ENCODE data around the gene SMPD4.
"Not testable (repeated sequence)": the region's sequence is repeated elsewhere in the genome, so short reads cannot be mapped to it uniquely, and the experiment has no call there.

The SMPD4 gene

GRCh38 chr2:130155956-130156623, 25.3 kb downstream of the SMPD4 start:
- peak; percentile 17 for DNase-seq

DNA sequence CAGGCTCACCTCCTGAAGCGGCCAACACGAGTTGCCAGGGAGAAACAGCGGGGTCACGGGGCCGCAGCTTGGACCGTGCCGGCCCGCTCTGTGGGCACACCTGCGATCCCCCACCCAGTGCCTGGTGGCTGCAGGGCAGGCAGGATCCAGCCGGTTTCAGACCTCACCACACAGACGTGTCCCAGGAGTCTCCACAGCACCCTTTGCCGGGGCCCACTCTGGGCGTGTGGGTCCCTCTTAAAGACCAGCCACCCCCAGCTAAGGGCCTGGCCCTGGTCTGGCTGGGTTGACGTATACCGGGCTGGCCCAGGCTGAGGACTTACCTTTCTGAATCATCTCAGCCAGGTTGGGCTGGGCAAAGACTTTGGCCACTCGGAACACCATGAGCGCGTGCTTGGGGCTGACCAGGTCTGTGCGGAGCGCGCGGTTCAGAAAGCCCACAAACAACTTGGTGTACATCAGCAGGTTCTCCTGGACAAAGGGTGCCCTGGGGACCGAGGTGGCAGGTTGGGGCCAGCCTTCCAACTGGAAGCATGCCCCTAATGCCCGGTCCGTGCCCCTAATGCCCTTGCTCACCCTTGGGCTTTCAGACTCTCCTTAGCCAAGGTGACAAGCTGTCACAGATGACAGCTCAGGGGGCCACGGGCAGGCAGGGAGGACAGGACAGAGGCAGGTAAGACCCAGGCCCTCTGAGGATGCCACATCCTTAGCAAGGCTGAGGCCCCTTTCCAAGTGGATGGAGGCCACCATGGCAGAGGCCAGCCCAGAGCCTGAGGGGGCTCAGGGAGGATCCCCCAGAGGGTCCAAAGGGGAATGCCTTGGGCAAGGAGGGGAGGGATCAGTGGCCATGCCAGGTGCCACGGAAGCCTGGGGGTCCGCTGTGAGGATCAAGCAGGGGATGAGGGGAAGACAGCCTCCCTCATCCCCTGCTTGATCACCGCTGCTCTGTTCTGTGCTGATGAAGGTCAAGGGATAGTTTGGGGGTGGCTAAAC, 26.3 kb downstream of the SMPD4 start:
- DNase-seq: no peak

- DNase-seq: not testable (repeated sequence)
Measured at GRCh38 chr2:130154423-130154770, 27.0 kb downstream of the SMPD4 start.

GRCh38 chr2:130153721-130154422, 27.5 kb downstream of the SMPD4 start:
- DNase-seq: not testable (repeated sequence)

DNA sequence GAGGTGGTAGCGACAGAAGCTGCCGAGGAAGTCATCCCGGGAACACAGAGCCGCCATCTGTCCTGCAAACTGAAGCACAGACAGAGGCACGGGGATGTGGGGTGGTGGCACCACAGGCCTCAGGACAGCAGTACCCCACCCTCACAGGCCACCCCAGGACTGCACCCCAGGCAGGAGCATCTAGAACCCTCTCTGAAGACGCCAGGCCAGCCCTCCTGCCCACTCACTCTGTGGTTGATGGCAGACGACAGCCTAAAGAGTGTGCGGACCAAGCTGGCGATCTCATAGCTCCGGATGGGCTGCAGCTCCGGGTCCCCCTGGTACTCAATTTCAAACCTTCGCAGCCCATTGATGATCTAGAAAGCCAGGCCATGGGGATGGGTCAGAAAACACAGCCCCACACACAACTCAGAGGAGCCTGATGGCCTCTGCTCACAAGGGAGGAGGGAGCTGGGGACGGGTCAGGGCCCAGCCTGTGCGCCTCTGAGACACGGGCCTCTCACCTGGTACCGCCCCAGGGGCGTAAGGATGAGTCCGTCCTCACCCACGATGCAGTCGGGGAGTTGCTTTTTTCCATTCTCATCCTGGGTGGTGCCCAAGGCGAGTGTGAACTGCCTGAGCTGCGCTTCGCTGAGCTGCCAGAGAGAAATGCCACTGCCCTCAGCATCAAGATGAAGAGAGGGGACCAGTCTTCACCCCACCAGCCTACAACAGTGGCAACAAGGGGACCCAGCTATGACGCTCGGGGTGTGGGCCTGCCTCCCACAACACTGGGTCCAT, 28.4 kb downstream of the SMPD4 start:
- no peak for DNase-seq

- DNase-seq: not testable (repeated sequence)
Measured at GRCh38 chr2:130152136-130152815, 29.1 kb downstream of the SMPD4 start.

- DNase-seq: not testable (repeated sequence)
Measured at GRCh38 chr2:130151145-130151512, 30.3 kb downstream of the SMPD4 start.

- DNase-seq: no peak
Measured at GRCh38 chr2:130150181-130151144, 30.9 kb downstream of the SMPD4 start.

- not testable (repeated sequence) for DNase-seq
Measured at GRCh38 chr2:130148515-130148914, 32.9 kb downstream of the SMPD4 start.

DNA sequence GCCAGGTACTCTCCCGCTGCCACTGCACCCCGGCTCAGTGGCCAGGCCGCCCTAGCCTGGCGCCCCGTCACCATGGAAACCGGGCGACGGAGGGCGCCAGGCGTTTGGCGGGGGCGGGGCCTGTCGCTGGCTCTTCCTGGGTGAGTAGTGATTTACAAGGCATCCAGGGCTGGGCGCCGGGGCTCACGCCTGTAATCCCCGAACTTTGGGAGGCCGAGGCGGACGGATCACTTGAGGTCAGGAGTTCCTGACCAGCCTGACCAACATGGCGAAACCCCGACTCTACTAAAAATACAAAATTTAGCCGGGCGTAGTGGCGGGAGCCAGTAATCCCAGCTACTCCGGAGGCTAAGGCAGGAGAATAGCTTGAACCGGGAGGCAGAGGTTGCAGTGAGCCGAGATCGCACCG, 36.4 kb downstream of the SMPD4 start, which contains the start of gene CCDC74B:
Gene CCDC74B, minus strand, starts transcription at position 107 of the 409 bp plus-strand sequence. CDS start 116 bp downstream, outside the sequence.
- peak; percentile 68 for DNase-seq

GRCh38 chr2:130143266-130144039, 37.9 kb downstream of the SMPD4 start:
- not testable (repeated sequence) for DNase-seq

GRCh38 chr2:130142396-130143265, 38.8 kb downstream of the SMPD4 start:
- DNase-seq: not testable (repeated sequence)

- DNase-seq: not testable (repeated sequence)
Measured at GRCh38 chr2:130141645-130142370, 39.6 kb downstream of the SMPD4 start.

DNA sequence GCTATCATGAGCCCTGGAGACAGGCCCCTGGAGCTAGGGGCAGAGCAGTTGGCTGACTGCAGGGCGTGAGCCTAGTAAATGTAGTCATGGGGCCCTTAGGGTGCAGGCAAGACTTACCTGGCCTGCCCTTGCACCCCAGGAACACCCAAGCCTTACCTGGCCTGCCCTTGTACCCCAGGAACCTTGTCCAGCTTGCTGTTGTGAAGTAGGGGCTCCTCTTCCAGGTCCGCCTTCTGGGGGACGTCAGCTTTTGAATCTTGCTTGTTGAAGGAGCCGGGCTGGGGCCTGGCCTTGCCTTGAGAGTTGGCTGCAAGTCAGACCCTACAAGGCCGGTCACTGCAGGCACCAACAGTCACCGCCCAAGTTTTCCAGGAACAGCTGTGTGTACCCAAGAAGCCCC, 40.4 kb downstream of the SMPD4 start:
- DNase-seq: not testable (repeated sequence)

GRCh38 chr2:130140516-130140915, 40.9 kb downstream of the SMPD4 start:
- DNase-seq: not testable (repeated sequence)

- not testable (repeated sequence) for DNase-seq
Measured at GRCh38 chr2:130139331-130140280, 41.8 kb downstream of the SMPD4 start.

DNA sequence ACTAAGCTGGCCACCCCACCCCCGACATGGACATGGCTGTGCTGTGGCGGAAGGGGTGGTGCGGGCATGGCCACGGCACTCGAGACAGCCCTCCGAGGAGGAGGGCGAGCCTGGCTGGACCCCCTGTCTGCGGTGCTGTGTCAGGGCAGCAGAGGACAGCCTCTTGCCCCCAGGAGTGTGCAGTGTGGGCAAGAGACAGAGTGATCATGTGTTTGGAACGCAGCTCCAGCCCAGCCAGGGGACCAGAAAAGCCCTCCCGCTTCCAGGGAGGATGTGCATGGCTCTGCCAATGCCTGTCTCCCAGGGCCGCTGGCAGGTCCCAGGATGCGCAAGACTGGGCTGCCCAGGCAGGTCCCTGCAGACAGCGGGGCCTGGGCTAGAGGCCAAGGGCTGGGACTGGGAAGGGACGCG, 42.6 kb downstream of the SMPD4 start:
- DNase-seq: not testable (repeated sequence)

All from CD4-positive, alpha-beta T cell treated with Interleukin-6 for 4 hours (primary cell).